IPS-18c (cell line): ENCODE results near the gene SLC26A9.

Experiments used
- H3K4me3 ChIP-seq: 2 replicates; pipeline ENCODE4 v1.7.0; 2013; ENCODE audit warnings: low read depth, mild to moderate bottlenecking, low read length, moderate library complexity; ENCODE audit not compliant: insufficient read depth
- H3K9me3 ChIP-seq: one replicate; pipeline ENCODE4 v1.6.1; 2013; ENCODE audit warnings: mild to moderate bottlenecking, low read length, moderate library complexity; ENCODE audit not compliant: control insufficient read depth, insufficient read depth

SLC26A9 gene

GRCh38 chr1:205976708-205977401 is 33.6 kb upstream of the SLC26A9 start:
- no peak overlapping the region for H3K4me3 ChIP-seq
- no peaks in the 10 kb centered on the region for H3K9me3 ChIP-seq

DNA sequence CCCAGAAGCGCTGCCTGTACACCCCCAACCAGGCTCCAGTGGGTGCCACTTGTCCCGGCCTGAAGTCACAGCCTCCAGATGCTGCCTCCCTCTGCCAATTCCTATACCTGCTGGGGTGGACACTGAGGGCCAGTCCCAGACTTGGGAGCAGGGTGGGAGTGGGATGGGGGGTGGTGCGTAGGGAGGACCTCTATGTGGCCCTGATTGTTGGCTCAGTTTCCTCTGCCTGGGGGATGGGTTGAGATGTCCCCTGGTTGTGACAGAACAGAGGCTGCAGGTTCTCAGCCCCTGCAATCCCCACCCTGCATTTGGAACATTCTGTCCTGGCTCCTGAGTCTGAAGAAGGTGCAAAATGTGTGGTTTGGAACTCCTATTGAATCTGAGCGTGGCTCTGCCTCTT is 32.8 kb upstream of the SLC26A9 start:
- H3K9me3 ChIP-seq = no peaks in the 10 kb centered on the region

GRCh38 chr1:205975387-205975998 is 32.2 kb upstream of the SLC26A9 start:
- Histone ChIP-seq H3K9me3 (no peaks in the 10 kb centered on the region), H3K4me3 (no peak overlapping the region)

More for the DNA sequence above, 32.8 kb upstream of the SLC26A9 start:
- H3K4me3 ChIP-seq = no peak overlapping the region

- H3K4me3 ChIP-seq = no peak overlapping the region
Measured at GRCh38 chr1:205974712-205975111, 31.5 kb upstream of the SLC26A9 start.

GRCh38 chr1:205973377-205974232 is 30.3 kb upstream of the SLC26A9 start:
- Histone ChIP-seq H3K9me3 (no peaks in the 10 kb centered on the region), H3K4me3 (no peak overlapping the region)

More at GRCh38 chr1:205974712-205975111, 31.5 kb upstream of the SLC26A9 start:
- H3K9me3 ChIP-seq = no peaks in the 10 kb centered on the region

GRCh38 chr1:205972491-205973168 is 29.4 kb upstream of the SLC26A9 start:
- H3K4me3 ChIP-seq = no peak overlapping the region
- no peaks in the 10 kb centered on the region for H3K9me3 ChIP-seq

DNA sequence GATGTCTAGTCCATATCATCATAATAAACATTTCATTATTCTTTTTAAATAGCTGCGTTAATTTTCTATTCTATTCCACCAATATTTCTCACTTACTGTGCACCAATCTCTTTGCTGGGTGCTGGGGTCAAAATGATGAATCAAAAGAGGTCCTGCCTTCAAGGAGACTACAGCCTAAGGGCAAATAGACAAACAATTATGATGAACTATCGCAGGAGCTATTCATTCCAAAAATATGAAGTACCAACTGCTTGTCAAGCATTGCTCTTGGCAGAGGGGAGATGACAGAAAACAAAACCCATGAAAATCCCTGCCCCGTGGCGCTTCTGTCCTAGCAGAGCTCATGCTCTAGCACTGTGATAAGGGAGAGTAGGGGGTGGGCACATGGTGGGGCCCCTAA is 28.8 kb upstream of the SLC26A9 start:
- H3K9me3 ChIP-seq = no peaks in the 10 kb centered on the region

GRCh38 chr1:205971082-205971481 is 27.8 kb upstream of the SLC26A9 start:
- H3K9me3 ChIP-seq = no peaks in the 10 kb centered on the region
- H3K4me3 ChIP-seq = no peak overlapping the region

More for the DNA sequence above, 28.8 kb upstream of the SLC26A9 start:
- no peak overlapping the region for H3K4me3 ChIP-seq

- Histone ChIP-seq H3K9me3 (no peaks in the 10 kb centered on the region), H3K4me3 (no peak overlapping the region)
Measured at GRCh38 chr1:205970486-205970885, 27.2 kb upstream of the SLC26A9 start.

DNA sequence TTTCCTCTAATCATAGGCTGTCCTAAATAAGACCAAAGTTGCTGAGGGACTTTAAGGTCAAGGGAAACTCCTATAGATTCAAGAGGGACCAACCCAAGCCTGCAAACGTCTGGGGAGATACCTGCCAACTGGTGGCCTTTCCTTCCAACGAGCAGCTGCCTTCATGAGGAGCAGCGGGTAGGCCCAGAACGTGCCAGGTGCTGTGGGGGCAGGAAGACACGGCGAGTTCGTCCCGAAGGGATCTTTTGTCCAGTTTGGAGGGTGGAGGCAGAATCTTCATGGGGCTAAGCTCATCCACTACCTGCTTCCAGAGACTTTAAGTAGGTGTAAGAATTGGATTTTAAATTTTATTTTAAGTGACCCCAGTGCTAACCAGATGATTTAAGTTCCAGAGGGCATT is 26.0 kb upstream of the SLC26A9 start:
- no peak overlapping the region for H3K4me3 ChIP-seq
- no peaks in the 10 kb centered on the region for H3K9me3 ChIP-seq

GRCh38 chr1:205967554-205968335 is 24.5 kb upstream of the SLC26A9 start:
- no peaks in the 10 kb centered on the region for H3K9me3 ChIP-seq
- H3K4me3 ChIP-seq = no peak overlapping the region

- Histone ChIP-seq H3K9me3 (no peaks in the 10 kb centered on the region), H3K4me3 (no peak overlapping the region)
Measured at GRCh38 chr1:205965036-205965884, 22.0 kb upstream of the SLC26A9 start.

- H3K9me3 ChIP-seq = no peaks in the 10 kb centered on the region
- H3K4me3 ChIP-seq = no peak overlapping the region
Measured at GRCh38 chr1:205963352-205964155, 20.3 kb upstream of the SLC26A9 start.

GRCh38 chr1:205962821-205963221 is 19.6 kb upstream of the SLC26A9 start:
- Histone ChIP-seq H3K9me3 (no peaks in the 10 kb centered on the region), H3K4me3 (no peak overlapping the region)
